Nephron (organoid): ENCODE data around the gene ESYT1.
"Not testable (repeated sequence)": the region's sequence is repeated elsewhere in the genome, so short reads cannot be mapped to it uniquely, and the experiment has no call there.

Experiments used
- H3K27ac Mint-ChIP-seq, 3 experiments: 2 replicates each; pipeline ENCODE4 v1.8.0; 2020; ENCODE audit warnings: mixed read lengths in 3 of 3, mild to moderate bottlenecking in 2 of 3, moderate library complexity in 1 of 3
- H3K27me3 Mint-ChIP-seq: 2 replicates; pipeline ENCODE4 v1.8.0; 2021; ENCODE audit warnings: low read depth, mild to moderate bottlenecking, moderate library complexity, mixed read lengths
- H3K36me3 Mint-ChIP-seq: 2 replicates; pipeline ENCODE4 v1.8.0; 2020; ENCODE audit warnings: low read depth, mixed read lengths
- H3K4me1 Mint-ChIP-seq: 2 replicates; pipeline ENCODE4 v1.8.0; 2020; ENCODE audit warnings: mixed read lengths
- H3K4me3 Mint-ChIP-seq, 3 experiments: 2 replicates each; pipeline ENCODE4 v1.8.0; 2020; ENCODE audit warnings: mild to moderate bottlenecking in 3 of 3, mixed read lengths in 3 of 3, moderate library complexity in 2 of 3
- H3K9me3 Mint-ChIP-seq: 2 replicates; pipeline ENCODE4 v1.8.0; 2020; ENCODE audit warnings: mixed read lengths
- CTCF ChIP-seq, 3 experiments: fragments of 200-600 bp; sonication (generic); IDR thresholded peaks; one replicate each; pipeline ENCODE4 v1.5.0; 2021; ENCODE audit warnings: antibody characterized with exemption in 3 of 3; ENCODE audit not compliant: unreplicated experiment in 3 of 3

ESYT1 gene

DNA sequence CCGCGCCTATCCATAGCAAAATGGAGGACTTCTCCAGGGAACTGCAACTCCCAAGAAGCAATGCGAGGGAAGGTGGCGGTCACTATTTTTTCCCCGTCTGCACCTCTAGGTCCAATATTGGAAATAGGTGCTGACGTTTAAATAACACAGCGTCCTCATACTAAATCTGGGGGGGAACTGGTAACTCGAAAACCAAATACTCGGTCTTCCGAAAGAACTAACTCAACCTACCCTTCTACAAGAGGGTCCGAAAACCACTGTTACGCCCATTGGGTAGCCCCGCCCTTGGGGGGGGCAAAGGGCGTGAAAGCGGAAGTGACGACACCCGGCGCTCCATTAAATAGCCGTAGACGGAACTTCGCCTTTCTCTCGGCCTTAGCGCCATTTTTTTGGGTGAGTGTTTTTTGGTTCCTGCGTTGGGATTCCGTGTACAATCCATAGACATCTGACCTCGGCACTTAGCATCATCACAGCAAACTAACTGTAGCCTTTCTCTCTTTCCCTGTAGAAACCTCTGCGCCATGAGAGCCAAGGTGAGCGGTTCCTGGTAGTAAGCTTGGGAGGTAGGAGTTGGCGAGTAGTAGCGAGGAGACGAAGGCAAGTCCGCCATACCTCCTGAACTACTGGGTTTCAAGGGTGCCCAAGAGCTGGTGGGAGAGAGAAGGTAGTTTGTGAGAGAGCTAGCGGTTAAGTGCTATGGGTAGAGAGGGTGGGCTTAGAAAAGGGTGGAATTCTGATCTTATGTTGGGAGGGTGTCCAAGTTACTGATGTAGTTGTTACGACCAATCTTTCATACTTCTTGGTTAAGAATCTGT lies 11.6 kb upstream of the ESYT1 start, which contains the start of gene RPL41:
TSS of gene RPL41 (plus strand) at position 367 of the 815 bp plus-strand sequence.
- Mint-ChIP-seq H3K27ac (peak within 1 kb of the TSS; percentile 95 to 98 (median 97)), H3K27me3 (no peaks in the 10 kb centered on the region), H3K4me3 (peak within 1 kb of the TSS; percentile 88 to 100 (median 95)), H3K9me3 (no peaks in the 10 kb centered on the region), H3K36me3 (peaks cover 45% of the 10 kb centered on the region), H3K4me1 (peaks cover 27% of the 10 kb centered on the region)
- no peak for TF ChIP-seq CTCF (IDR thresholded peaks at IDR 0.05; ENCODE audit: unreplicated experiment in 3 of 3)

DNA sequence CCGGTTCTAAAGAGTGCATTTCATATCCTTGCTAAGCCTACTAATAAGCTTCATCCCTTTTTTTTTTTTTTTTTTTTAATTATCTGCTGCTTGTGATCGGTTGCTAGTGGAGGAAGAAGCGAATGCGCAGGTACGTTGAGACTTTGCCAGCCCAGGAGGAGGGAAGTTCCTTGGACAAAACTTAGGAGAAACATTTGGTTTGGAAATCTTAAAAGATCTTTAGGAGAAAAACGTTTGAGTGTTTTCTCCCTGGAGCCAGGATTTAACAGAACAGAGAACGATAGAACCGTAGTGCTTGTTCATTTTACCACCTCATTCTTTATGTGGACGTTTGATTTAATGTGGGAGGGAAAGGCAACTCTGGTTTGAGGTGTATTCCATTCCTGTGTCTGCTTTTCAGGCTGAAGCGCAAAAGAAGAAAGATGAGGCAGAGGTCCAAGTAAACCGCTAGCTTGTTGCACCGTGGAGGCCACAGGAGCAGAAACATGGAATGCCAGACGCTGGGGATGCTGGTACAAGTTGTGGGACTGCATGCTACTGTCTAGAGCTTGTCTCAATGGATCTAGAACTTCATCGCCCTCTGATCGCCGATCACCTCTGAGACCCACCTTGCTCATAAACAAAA lies 10.9 kb upstream of the ESYT1 start:
- Mint-ChIP-seq H3K36me3 (peaks cover 40% of the 10 kb centered on the region), H3K27ac (peak overlapping the region; percentile 95 to 99 (median 97))
- not testable (repeated sequence) for H3K27me3 Mint-ChIP-seq

DNA sequence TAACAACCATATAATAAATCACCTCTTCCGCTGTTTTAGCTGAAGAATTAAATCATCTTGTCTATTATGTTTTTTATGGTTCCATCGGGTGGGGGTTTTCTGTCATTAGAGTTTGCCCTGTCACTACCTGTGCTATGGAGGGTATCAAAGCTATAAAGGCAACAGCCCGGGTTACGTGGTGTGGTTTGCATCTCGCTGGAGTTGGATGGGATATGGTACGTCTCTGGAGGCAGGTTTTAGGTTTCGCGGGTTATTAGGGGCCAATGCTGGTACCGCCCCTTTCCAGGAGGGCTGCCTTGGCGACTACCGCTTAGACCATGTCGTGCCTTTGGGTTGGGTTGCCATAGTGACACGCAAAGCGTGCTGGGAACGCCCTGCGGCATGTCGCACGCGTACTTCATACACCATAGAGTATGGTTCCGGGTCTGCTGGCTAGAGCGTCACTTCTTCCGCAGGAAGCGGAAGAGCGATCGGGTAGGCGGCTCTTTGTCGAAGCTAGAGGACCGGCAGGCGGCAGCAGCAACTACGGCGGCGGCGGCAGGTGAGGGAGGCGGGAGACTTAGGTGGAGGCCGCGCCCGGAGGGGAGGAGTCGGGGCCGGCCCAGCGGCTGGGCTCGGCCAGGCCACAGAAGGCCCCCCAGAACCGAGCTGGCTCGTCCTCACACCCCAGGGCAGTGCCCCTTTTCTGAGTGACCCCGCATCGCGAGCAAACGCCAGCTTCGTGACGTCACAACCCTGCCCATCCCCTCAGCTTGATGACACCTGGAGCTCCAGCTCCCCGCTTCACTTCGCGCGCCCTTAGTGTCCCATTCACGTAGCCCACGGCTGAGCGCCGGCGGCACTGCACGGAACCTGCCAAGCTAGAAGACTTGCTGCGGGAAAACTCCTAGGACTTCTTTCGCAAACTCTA lies 10.0 kb upstream of the ESYT1 start, which contains the start of gene ZC3H10:
TSS of gene ZC3H10 (plus strand) at position 489 of the 910 bp plus-strand sequence. CDS start 2,297 bp downstream, outside the sequence.
- peak; percentile 37 to 55 (median 47) for TF ChIP-seq CTCF (IDR thresholded peaks at IDR 0.05; ENCODE audit: unreplicated experiment in 3 of 3)
- Mint-ChIP-seq H3K4me3 (peak within 1 kb of the TSS; percentile 88 to 100 (median 95)), H3K27me3 (no peaks in the 10 kb centered on the region), H3K4me1 (peaks cover 39% of the 10 kb centered on the region), H3K9me3 (no peaks in the 10 kb centered on the region), H3K27ac (peak within 1 kb of the TSS; percentile 95 to 99 (median 97)), H3K36me3 (peaks cover 31% of the 10 kb centered on the region)

More for the DNA sequence above, 10.9 kb upstream of the ESYT1 start:
- Mint-ChIP-seq H3K4me1 (peaks cover 32% of the 10 kb centered on the region), H3K4me3 (peak overlapping the region; percentile 88 to 100 (median 95))
- not testable (repeated sequence) for H3K9me3 Mint-ChIP-seq

GRCh38 chr12:56118688-56119357 lies 9.2 kb upstream of the ESYT1 start:
- H3K27ac Mint-ChIP-seq, result peak overlapping the region; percentile 95 to 99 (median 97)
- H3K9me3 Mint-ChIP-seq, result no peaks in the 10 kb centered on the region
- H3K4me1 Mint-ChIP-seq, result peaks cover 42% of the 10 kb centered on the region
- H3K36me3 Mint-ChIP-seq, result peaks cover 23% of the 10 kb centered on the region
- TF ChIP-seq CTCF (IDR thresholded peaks at IDR 0.05; ENCODE audit: unreplicated experiment in 3 of 3), result no peak
- H3K4me3 Mint-ChIP-seq, result peak overlapping the region; percentile 88 to 100 (median 95)
- H3K27me3 Mint-ChIP-seq, result no peaks in the 10 kb centered on the region

DNA sequence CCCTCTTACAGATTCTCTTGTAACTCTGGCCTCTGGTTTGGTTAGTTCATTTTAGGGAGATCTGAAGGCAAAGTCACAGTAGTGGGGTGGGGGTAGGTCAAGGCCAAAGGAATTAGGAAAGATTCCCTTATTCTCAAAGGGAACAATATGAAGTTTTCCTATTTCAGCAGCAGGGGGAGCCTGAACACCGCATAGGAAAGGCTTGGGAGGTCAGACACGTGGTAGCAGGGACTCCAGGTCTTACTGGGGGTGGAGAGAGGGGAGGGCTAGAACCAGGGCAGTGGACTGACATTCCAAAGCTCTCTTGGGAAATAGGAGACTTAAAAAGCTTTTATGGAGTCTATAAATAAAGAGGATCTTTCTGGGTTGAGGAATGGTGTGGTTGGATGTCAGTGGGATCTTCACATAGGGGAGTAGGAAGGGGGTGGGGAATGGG lies 8.7 kb upstream of the ESYT1 start:
- TF ChIP-seq CTCF (IDR thresholded peaks at IDR 0.05; ENCODE audit: unreplicated experiment in 3 of 3), result peak; percentile 68 to 82 (median 74)
- Mint-ChIP-seq H3K27ac (peak overlapping the region; percentile 95 to 99 (median 97)), H3K27me3 (no peaks in the 10 kb centered on the region), H3K36me3 (peaks cover 18% of the 10 kb centered on the region), H3K9me3 (no peaks in the 10 kb centered on the region), H3K4me3 (peak overlapping the region; percentile 88 to 100 (median 95)), H3K4me1 (peaks cover 45% of the 10 kb centered on the region)
